ENCODE measurements around the gene GATM.

DNA sequence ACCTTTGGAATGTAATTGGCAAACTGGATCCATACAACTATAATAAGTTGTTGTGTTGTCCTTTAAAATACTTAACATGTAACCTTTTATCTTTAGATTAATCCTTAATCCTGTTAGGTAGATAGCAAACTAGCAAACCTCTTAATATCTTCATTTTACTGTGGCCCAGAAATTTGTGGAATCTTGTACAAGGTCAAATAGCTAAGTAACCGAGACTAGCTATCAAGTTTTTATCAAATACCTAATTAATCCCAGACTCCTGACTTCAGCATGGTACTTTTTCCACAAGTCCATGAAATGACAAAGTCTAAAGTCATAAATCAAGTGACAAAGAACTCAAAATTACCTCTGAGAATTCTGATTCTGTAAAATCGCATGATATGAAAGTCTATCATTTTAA, 4.4 kb downstream of the GATM start:
- no peak for TF ChIP-seq POLR2A (IDR thresholded peaks at IDR 0.05; ENCODE audit: control extremely low read depth in 1 of 2, low read depth in 2 of 2, low read length in 2 of 2)
- TF ChIP-seq, protein P1, sequence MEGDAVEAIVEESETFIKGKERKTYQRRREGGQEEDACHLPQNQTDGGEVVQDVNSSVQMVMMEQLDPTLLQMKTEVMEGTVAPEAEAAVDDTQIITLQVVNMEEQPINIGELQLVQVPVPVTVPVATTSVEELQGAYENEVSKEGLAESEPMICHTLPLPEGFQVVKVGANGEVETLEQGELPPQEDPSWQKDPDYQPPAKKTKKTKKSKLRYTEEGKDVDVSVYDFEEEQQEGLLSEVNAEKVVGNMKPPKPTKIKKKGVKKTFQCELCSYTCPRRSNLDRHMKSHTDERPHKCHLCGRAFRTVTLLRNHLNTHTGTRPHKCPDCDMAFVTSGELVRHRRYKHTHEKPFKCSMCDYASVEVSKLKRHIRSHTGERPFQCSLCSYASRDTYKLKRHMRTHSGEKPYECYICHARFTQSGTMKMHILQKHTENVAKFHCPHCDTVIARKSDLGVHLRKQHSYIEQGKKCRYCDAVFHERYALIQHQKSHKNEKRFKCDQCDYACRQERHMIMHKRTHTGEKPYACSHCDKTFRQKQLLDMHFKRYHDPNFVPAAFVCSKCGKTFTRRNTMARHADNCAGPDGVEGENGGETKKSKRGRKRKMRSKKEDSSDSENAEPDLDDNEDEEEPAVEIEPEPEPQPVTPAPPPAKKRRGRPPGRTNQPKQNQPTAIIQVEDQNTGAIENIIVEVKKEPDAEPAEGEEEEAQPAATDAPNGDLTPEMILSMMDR (IDR thresholded peaks at IDR 0.05; ENCODE audit: control extremely low read depth in 1 of 3, insufficient read depth in 1 of 3, low read depth in 1 of 3, low read length in 3 of 3), result no peak
- TF ChIP-seq, protein P2, sequence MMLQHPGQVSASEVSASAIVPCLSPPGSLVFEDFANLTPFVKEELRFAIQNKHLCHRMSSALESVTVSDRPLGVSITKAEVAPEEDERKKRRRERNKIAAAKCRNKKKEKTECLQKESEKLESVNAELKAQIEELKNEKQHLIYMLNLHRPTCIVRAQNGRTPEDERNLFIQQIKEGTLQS (IDR thresholded peaks at IDR 0.05; ENCODE audit: insufficient read depth, low read depth, low read length), result no peak
- TF ChIP-seq GABPA (IDR thresholded peaks at IDR 0.05; ENCODE audit: borderline replicate concordance, insufficient read depth, low read length), result no peak
- TF ChIP-seq, protein P3, sequence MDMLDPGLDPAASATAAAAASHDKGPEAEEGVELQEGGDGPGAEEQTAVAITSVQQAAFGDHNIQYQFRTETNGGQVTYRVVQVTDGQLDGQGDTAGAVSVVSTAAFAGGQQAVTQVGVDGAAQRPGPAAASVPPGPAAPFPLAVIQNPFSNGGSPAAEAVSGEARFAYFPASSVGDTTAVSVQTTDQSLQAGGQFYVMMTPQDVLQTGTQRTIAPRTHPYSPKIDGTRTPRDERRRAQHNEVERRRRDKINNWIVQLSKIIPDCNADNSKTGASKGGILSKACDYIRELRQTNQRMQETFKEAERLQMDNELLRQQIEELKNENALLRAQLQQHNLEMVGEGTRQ (IDR thresholded peaks at IDR 0.05; ENCODE audit: low read length), result no peak
- no peak for TF ChIP-seq NRF1 (IDR thresholded peaks at IDR 0.05; ENCODE audit: low read depth, low read length)
- TF ChIP-seq YY1 (IDR thresholded peaks at IDR 0.05; ENCODE audit: low read depth, low read length), result no peak
- no peak for TF ChIP-seq POU5F1 (IDR thresholded peaks at IDR 0.05; ENCODE audit: low read depth, low read length)
- no peak for TF ChIP-seq JUND (IDR thresholded peaks at IDR 0.05; ENCODE audit: low read length)
- TF ChIP-seq RFX5 (IDR thresholded peaks at IDR 0.05; ENCODE audit: borderline replicate concordance, low read depth, low read length), result no peak
- no peak for TF ChIP-seq POLR2AphosphoS5 (IDR thresholded peaks at IDR 0.05; ENCODE audit: low read depth, low read length)

Measured in H1 (cell line).